8988T (cell line): Measurements from ENCODE around the gene SPATA33.

Experiments
- DNase-seq: peaks from one replicate; pipeline ENCODE4 v3.0.0; 2011

The SPATA33 gene

DNA sequence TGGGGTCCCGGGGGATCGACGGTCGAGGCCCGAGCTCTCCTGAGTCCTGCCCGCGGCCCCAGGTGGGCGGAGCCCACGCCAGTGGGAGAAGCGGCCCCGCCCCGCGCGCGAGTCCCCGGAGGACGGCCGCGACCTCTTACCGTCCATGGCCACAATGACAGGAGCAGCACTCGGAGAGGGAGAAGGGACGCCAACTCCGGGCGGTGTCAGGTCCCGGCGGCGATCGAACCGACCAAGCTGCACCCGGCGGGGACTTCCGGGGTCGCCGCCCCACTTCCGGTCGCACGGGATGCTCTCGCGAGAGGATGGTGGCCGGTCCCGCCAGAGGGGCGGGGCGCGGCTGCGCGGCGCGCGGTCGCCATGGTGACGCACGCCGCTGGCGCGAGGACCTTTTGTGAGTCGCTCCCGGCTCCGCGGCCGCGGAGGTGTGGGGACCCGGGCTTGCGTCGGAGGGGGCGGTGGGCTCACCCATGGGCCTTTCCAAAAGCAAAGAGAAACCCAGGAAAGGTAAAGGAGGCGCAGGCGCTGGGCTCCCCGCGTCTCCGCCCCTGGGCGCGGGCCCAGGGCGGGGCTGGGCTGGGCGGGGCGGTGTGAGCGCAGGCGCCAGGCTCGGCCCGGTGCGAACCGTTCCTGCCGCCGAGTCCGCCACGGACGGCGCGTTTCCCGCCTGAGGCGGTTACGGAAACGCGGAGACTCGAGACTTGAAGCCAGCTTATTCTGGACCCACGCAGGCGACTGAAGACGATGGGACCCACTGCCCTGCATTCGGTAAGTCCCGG, at the start of gene SPATA33, which contains the start of gene CHMP1A:
Gene SPATA33 (plus strand): TSS at position 395 of the 779 bp plus-strand sequence. CDS start 76 bp downstream, at position 471.
Gene CHMP1A (minus strand): TSS at position 267 of the 779 bp plus-strand sequence. CDS start 120 bp downstream, at position 147.
- DNase-seq, result peak; percentile 97

- DNase-seq, result no peak
Measured at GRCh38 chr16:89607937-89608740, 49.5 kb upstream of the SPATA33 start.

DNA sequence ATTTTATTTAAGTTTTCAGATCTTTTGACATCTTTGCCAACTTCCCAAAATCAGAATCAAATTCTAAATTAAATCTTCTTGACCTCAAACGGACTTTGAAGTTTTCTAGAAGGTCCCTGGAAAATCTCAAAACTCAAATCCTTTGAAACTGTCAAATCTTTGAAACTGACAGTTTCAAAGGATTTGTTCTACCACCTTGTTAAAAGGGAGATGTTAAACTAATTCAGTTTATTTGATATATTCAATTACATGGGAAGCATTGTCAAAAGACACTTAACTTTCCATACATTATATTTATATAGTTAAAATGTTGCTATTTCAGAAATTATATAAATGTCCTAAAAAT, 47.6 kb upstream of the SPATA33 start:
- no peak for DNase-seq

GRCh38 chr16:89612415-89613166, 45.0 kb upstream of the SPATA33 start:
- no peak for DNase-seq

DNA sequence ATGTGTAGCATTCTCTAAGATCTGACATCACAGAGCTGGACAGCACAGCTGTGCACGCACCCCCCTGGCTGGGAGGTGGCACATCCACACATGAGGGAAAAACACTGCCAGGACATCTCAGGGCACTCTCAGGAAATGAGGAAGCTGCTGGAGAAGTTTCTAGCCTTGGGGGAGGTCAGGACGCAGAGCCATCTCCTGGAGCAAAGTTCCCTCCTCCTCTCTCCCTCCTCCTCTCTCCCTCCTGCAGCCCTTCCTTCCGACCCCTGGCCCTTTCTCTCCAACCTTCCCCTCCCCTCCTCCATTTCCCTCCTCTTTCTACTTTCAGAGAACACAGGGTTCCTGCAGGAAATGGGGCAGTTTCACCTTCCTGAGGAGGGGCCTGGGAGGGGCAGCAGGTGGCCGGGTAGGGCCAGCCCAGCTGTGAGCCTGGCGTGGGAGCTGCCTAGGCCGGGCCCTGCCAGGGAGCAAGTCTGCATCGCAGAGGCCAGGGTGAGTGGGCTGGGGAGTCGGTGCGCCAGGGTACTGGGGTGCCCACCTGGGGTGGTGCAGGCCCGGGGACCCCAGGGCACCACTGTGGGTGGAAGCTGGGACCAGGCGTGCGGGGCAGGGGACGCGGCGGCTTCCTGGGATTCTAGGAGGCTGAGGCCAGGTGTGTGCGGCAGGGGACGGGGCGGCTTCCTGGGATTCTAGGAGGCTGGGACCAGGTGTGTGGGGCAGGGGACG, 44.2 kb upstream of the SPATA33 start, which contains the start of gene DPEP1:
Gene DPEP1 (plus strand): TSS at position 412 of the 723 bp plus-strand sequence. CDS start 16,769 bp downstream, outside the sequence.
- no peak for DNase-seq

DNA sequence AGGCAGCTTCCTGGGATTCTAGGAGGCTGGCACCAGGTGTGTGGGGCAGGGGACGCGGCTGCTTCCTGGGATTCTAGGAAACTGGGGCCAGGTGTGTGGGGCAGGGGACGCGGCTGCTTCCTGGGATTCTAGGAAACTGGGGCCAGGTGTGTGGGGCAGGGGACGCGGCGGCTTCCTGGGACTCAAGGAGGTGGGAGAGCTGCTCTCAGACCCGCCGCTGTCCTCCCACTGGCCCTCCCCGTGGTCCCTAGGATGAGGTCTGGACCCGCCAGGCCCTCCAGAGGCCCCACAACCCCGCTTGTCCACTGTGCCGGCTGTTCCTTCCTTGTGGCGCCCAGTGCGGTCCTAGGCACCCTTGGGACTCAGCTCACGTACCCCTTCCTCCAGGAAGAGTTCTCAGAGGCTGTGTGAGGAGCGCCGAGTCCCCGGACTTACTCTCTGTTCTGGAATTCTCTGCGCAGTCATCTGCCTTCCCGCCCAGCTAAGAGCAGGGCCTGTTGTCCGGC, 43.6 kb upstream of the SPATA33 start:
- no peak for DNase-seq

DNA sequence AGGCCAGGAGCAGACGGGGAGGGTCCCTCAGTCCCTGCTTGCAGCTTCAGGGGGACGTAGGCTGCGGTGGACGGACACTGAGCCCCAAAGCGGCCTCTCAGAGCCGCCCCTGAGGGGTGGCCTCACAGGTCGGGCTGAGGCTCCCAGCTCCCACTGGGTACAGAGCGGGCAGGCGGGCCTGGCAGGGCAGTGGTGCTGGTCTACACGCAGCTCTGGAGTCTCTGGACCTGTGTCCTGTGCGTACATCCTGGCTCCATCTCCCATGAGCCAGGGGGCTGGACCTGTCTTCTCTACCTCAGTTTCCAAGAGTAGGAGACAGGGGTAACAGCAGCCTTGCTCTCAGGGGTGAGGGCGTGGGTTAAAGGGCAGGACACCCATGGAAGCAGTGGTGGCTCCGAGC, 42.5 kb upstream of the SPATA33 start:
- DNase-seq, result no peak

DNA sequence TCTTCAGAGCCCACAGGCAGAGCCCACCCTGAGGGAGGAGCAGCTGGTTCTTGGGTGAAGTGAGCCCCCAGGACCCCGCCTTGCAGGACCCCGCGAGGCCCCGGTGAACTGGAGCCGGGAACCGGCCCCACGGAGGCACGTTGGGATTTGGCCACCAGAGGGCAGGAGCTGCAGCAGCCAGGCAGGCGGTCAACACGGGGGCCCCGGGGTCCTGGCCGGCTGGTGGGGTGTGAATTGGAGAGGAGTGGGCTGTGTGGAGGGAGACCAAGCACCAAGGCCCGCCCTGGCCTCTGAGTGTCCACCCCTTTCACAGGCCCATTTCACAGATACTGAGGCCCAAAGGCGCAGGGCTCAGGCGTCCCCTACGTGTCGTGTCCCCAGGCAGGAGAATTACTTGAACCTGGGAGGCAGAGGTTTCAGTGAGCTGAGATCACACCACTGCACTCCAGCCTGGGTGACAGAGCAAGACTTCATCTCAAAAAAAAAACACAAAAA, 42.0 kb upstream of the SPATA33 start:
- no peak for DNase-seq

DNA sequence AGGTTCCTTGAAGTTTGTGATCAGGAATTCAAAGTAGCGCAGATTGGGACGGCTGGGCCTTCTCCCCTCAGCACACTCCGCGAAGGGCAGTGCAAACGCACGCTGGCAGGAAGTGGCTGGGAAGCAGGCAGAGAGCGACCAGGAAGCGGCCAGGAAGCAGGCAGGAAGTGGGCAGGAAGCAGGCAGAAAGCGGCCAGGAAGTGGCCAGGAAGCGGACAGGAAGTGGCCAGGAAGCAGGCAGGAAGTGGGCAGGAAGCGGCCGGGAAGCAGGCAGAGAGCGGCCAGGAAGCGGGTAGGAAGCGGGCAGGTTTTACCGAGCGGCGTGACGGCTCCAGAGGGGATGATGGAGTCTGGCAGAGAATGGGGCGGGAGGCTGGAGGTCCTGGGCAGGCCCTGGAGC, 41.0 kb upstream of the SPATA33 start:
- no peak for DNase-seq

DNA sequence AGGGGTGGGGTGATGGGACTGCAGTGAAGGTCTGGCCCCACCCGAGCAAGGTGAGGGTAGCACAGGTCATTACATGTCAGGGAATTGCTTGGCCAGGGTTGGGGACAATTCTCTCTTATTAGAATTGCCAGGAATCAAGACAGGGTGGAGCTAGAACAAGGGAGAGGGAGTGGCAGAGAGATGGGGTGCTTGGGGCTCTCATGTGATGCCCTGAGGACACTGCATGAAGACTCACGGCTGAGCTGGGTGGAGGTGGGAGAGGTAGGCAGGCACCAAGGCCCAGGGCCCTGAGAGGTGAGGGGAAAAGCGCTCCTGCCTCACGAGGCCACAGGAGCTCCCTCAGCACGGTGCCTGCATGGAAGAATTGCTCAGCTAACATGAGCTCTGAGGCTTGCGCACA, 40.6 kb upstream of the SPATA33 start:
- no peak for DNase-seq

DNA sequence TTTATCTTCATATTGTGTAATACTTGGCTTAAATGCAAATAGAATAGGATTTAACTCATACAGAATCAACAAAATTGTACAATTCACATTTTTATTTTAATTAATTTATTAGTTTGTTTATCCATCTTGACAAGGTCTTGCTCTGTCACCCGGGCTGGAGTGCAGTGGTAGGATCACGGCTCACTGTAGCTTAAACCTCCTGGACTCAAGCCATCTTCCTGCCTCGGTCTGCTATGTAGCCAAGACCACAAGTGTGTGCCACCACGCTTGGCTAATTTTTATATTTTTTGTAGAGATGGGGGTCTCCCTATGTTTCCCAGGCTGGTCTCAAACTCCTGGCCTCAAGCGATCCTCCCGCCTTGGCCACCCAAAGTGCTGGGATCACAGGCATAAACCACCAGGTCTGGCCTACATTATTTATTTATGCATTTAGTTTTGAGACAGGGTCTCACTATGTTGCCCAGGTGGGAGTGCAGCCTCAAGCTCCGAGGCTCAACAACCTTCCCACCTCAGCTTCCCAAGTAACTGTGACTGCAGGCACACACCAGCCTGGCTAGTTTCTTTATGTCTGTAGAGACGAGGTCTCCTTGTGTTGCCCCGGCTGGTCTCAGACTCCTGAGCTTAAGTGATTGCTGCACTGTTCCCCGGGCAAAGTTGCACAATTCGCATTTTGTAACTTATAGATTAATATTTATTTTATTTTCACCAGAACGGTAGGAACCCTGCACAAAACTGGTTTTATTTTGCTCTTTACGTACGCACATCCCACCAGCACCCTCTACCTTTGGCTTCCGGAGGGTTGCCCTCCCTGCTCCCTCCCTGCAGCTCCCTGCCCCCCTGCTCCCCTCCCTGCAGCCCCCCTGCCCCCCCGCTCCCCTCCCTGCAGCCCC, 39.3 kb upstream of the SPATA33 start:
- DNase-seq, result no peak

- no peak for DNase-seq
Measured at GRCh38 chr16:89619840-89620239, 37.8 kb upstream of the SPATA33 start.

GRCh38 chr16:89620406-89620841, 37.2 kb upstream of the SPATA33 start:
- DNase-seq, result no peak

DNA sequence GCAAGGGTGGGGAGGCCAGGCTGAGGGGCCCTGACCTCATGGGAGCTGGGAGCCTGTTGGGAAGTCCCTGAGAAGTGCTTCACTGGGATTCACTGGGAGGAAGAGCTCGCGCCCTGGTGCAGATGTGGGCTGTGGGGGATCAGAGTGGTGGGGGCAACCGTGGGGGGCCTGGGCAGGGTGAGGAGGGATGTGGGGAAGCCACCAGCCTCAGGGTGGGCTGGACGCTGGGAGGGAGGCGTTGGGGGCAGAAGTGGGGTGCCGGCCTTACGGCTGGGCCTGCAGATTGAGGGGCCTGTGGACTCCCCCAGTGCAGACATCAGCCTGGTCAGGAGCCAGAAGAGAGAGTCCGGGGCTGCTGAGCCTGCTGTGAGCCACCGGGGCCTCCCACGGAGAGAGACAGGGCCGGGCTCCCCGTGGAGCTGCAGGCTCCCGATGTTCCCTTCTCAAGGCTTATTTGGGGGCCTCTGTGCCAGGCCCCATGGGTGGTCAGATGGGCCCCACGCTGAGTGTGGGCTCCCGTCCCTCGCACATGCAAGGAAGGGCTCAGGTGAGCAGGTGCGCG, 36.4 kb upstream of the SPATA33 start:
- DNase-seq, result no peak

GRCh38 chr16:89621698-89622409, 35.8 kb upstream of the SPATA33 start:
- no peak for DNase-seq

GRCh38 chr16:89623511-89624261, 34.0 kb upstream of the SPATA33 start:
- no peak for DNase-seq

GRCh38 chr16:89624777-89625761, 32.6 kb upstream of the SPATA33 start:
- DNase-seq, result no peak
